Peyer's patch (tissue), 4 donors: ENCODE measurements around the gene CLUH. TPM values are rescaled to one million over a fixed set of nuclear protein-coding genes. Genes with fewer than 3 reads are reported as not detected.
A peak's percentile ranks its signal among the peaks of the same experiment; 100 is the strongest.

Experiments
- DNase-seq, 3 donors: peaks; one replicate each; pipeline ENCODE4 v3.0.0-alpha.2; 2017 to 2019
- H3K27ac ChIP-seq, 4 donors: fragments of 200-600 bp; sonication (generic); one replicate each; pipeline ENCODE4 v1.5.1; 2016 to 2019
- H3K27me3 ChIP-seq, 2 donors: fragments of 200-600 bp; sonication (generic); one replicate each; pipeline ENCODE4 v1.5.1; 2019
- H3K36me3 ChIP-seq, 3 donors: fragments of 200-600 bp; sonication (generic); one replicate each; pipeline ENCODE4 v1.5.1; 2016 to 2019
- H3K4me1 ChIP-seq, 4 donors: fragments of 200-600 bp; sonication (generic); one replicate each; pipeline ENCODE4 v1.5.1; 2016 to 2019
- H3K4me3 ChIP-seq, 4 donors: fragments of 200-600 bp; sonication (generic); 1 replicate in 3 of 4; 2 replicates in 1 of 4; pipeline ENCODE4 v1.5.1; 2016 to 2019; ENCODE audit warnings: mild to moderate bottlenecking in 1 of 4
- H3K9me3 ChIP-seq, 4 donors: fragments of 200-600 bp; sonication (generic); one replicate each; pipeline ENCODE4 v1.5.1; 2016 to 2019; ENCODE audit warnings: mild to moderate bottlenecking in 1 of 4
- CTCF ChIP-seq, 6 experiments: fragments of 450-650 bp in 4 of 6; fragments of 200-600 bp in 2 of 6; sonication (generic) in 1 of 6; IDR thresholded peaks; one replicate each; pipeline ENCODE4 v1.5.1; 2017 to 2019; ENCODE audit warnings: antibody characterized with exemption in 6 of 6, mild to moderate bottlenecking in 3 of 6, moderate library complexity in 1 of 6
- POLR2A ChIP-seq, 2 donors: fragments of 450-650 bp; IDR thresholded peaks; one replicate each; pipeline ENCODE4 v1.5.1; 2017; ENCODE audit warnings: antibody characterized with exemption in 2 of 2, mild to moderate bottlenecking in 2 of 2, moderate library complexity in 2 of 2
- total RNA-seq, 4 donors: library from RNA; depleted of rRNA; stranded (reverse); fragments of >200 nt; gene quantifications; one replicate each; pipeline ENCODE4 v1.1.0, GENCODE V29; 2016

Gene CLUH
- total RNA-seq, 4 donors from 2014 or later, result 127 to 323 (median 225) TPM

- Histone ChIP-seq H3K27ac (no peak overlapping the region), H3K4me1 (no peaks in the 10 kb centered on the region), H3K36me3 (peaks cover 0 to 92% (median 0%) of the 10 kb centered on the region in 3 donors), H3K27me3 (no peaks in the 10 kb centered on the region), H3K4me3 (no peak overlapping the region), H3K9me3 (no peaks in the 10 kb centered on the region)
- TF ChIP-seq CTCF (IDR thresholded peaks at IDR 0.05) (no peak), POLR2A (IDR thresholded peaks at IDR 0.05) (no peak)
- peak in 2 of 3 donors; percentile 45 to 49 for DNase-seq
These were observed 17.8 kb downstream of the CLUH start for GRCh38 chr17:2693561-2694380.

GRCh38 chr17:2692781-2693135 lies 18.8 kb downstream of the CLUH start:
- no peak for DNase-seq
- Histone ChIP-seq H3K4me3 (no peak overlapping the region), H3K4me1 (no peaks in the 10 kb centered on the region), H3K27me3 (no peaks in the 10 kb centered on the region), H3K36me3 (peaks cover 0 to 82% (median 0%) of the 10 kb centered on the region in 3 donors), H3K9me3 (no peaks in the 10 kb centered on the region), H3K27ac (no peak overlapping the region)
- TF ChIP-seq CTCF (IDR thresholded peaks at IDR 0.05) (no peak), POLR2A (IDR thresholded peaks at IDR 0.05) (no peak)

- H3K9me3 ChIP-seq, result no peaks in the 10 kb centered on the region
- TF ChIP-seq CTCF (IDR thresholded peaks at IDR 0.05) (no peak), POLR2A (IDR thresholded peaks at IDR 0.05) (no peak)
- H3K36me3 ChIP-seq, result peaks cover 0 to 76% (median 0%) of the 10 kb centered on the region in 3 donors
- DNase-seq, result peak; percentile 13 to 48 (median 46)
- no peak overlapping the region for H3K4me3 ChIP-seq
- no peaks in the 10 kb centered on the region for H3K4me1 ChIP-seq
- H3K27me3 ChIP-seq, result no peaks in the 10 kb centered on the region
- H3K27ac ChIP-seq, result no peak overlapping the region
These were observed 19.4 kb downstream of the CLUH start for GRCh38 chr17:2691965-2692780.

GRCh38 chr17:2691069-2691871 lies 20.3 kb downstream of the CLUH start:
- H3K4me3 ChIP-seq, result no peak overlapping the region
- peaks cover 0 to 67% (median 0%) of the 10 kb centered on the region in 3 donors for H3K36me3 ChIP-seq
- no peaks in the 10 kb centered on the region for H3K4me1 ChIP-seq
- H3K27me3 ChIP-seq, result no peaks in the 10 kb centered on the region
- no peak overlapping the region for H3K27ac ChIP-seq
- TF ChIP-seq CTCF (IDR thresholded peaks at IDR 0.05) (no peak), POLR2A (IDR thresholded peaks at IDR 0.05) (no peak)
- peak; percentile 15 to 43 (median 43) for DNase-seq
- H3K9me3 ChIP-seq, result no peaks in the 10 kb centered on the region
